IgD-negative memory B cell (primary cell): ENCODE results near the gene KLC3. TPM values are rescaled to one million over a fixed set of nuclear protein-coding genes. Genes with fewer than 3 reads are reported as not detected.

Source experiments
- H3K27ac Mint-ChIP-seq, 3 donors: one replicate each; pipeline ENCODE4 v1.8.0; 2020 to 2022; ENCODE audit warnings: mild to moderate bottlenecking in 3 of 3, mixed read lengths in 3 of 3, moderate library complexity in 1 of 3
- H3K27me3 Mint-ChIP-seq: one replicate; pipeline ENCODE4 v1.8.0; 2021; ENCODE audit warnings: mixed read lengths
- H3K36me3 Mint-ChIP-seq: one replicate; pipeline ENCODE4 v1.8.0; 2020; ENCODE audit warnings: mild to moderate bottlenecking, mixed read lengths
- H3K4me1 Mint-ChIP-seq, 3 donors: one replicate each; pipeline ENCODE4 v1.8.0; 2020 to 2022; ENCODE audit warnings: mixed read lengths in 3 of 3, mild to moderate bottlenecking in 1 of 3
- H3K4me3 Mint-ChIP-seq, 4 donors: one replicate each; pipeline ENCODE4 v1.8.0; 2020 to 2022; ENCODE audit warnings: mild to moderate bottlenecking in 4 of 4, mixed read lengths in 4 of 4, moderate library complexity in 3 of 4
- H3K9me3 Mint-ChIP-seq, 3 donors: one replicate each; pipeline ENCODE4 v1.8.0; 2020 to 2021; ENCODE audit warnings: mixed read lengths in 3 of 3, mild to moderate bottlenecking in 1 of 3
- polyA plus RNA-seq: library from polyadenylated mRNA; unstranded; fragments of 300-500 nt; fragmentation: Illumina TruSeq; gene quantifications from one replicate; pipeline ENCODE4 v1.2.3, GENCODE V29; 2021

Gene KLC3
- polyA plus RNA-seq, 1 donor from 2014 or later: not detected

- no peak overlapping the region for H3K27ac Mint-ChIP-seq
- H3K4me3 Mint-ChIP-seq: peak overlapping the region in 1 of 4 donors; percentile 43
- H3K4me1 Mint-ChIP-seq: peaks cover 0 to 2% (median 1%) of the 10 kb centered on the region in 3 donors
- H3K9me3 Mint-ChIP-seq: no peaks in the 10 kb centered on the region
- H3K36me3 Mint-ChIP-seq: peaks cover 1% of the 10 kb centered on the region
- peaks cover 4% of the 10 kb centered on the region for H3K27me3 Mint-ChIP-seq
Measured at GRCh38 chr19:45350477-45351058, 10.0 kb downstream of the KLC3 start.

GRCh38 chr19:45351401-45351952 is 10.9 kb downstream of the KLC3 start:
- Mint-ChIP-seq H3K27ac (no peak overlapping the region), H3K36me3 (peaks cover 2% of the 10 kb centered on the region), H3K4me3 (no peak overlapping the region), H3K4me1 (peaks cover 0 to 2% (median 1%) of the 10 kb centered on the region in 3 donors), H3K9me3 (no peaks in the 10 kb centered on the region), H3K27me3 (peaks cover 2% of the 10 kb centered on the region)

GRCh38 chr19:45352062-45352461 is 11.5 kb downstream of the KLC3 start:
- Mint-ChIP-seq H3K36me3 (peaks cover 2% of the 10 kb centered on the region), H3K4me1 (peaks cover 0 to 2% (median 1%) of the 10 kb centered on the region in 3 donors), H3K4me3 (no peak overlapping the region), H3K27ac (no peak overlapping the region), H3K9me3 (no peaks in the 10 kb centered on the region), H3K27me3 (no peaks in the 10 kb centered on the region)

DNA sequence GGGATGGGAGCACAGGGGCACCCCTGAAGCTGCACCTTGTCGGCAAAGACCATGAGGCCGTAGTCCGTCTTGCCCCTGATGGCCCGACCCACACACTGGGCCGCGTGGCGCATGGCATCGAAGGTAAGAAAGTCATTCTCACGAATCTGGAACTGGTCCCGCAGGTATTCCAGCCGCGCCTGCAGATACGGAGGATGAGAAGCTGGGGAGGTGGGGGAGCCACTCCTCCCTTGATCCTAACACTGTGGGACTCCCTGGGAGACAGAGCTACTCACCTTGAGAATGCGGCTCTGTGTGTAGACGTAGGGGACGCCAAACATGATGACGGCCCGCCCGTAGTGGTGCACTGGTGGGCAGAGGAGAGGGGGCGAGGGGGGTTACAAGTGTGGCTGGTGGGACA is 11.9 kb downstream of the KLC3 start:
- Mint-ChIP-seq H3K27ac (no peak overlapping the region), H3K27me3 (no peaks in the 10 kb centered on the region), H3K4me3 (no peak overlapping the region), H3K9me3 (no peaks in the 10 kb centered on the region), H3K36me3 (peaks cover 2% of the 10 kb centered on the region), H3K4me1 (peaks cover 0 to 2% (median 1%) of the 10 kb centered on the region in 3 donors)

DNA sequence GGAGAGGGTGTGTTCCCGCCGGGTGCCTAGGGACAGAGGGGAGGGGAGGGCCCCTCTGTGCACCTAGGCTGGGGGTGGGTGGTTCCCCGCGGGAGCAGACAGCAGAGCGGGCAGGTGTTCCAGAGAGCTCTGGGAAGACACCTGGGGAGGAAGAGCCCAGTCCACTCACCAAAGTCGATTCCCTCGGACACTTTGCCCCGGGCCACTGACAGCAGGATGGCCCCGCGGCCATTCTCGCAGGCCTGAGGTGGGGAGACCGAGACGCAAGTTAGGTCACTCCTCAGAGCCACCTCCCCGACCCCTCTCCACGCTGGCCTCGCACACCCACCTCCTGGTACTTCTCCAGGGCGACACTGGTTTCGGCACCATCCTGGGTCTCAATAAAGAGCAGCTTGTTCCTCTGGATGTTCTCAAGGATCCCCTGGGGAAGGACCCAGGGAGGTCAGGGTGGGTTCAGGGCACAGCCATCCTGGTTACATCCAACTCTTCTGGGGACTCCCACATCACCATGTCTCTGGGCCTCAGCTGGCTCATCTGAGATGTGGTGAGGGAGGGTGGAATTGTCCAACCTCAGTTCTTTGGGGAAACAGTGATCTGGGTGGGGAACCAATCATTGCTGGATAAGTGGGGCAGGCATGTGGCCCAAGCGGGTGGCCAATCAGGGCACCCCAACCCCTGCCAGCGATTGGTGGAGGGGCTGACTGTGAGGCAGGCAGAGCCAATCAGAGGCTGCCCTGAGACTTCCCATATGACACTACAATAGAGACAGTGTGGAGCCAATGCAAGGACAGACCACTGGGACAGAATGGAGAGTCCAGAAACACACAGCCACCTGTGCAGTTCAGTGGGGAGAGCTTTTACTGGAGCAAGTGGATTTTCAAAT is 12.6 kb downstream of the KLC3 start:
- Mint-ChIP-seq H3K36me3 (peaks cover 2% of the 10 kb centered on the region), H3K9me3 (no peaks in the 10 kb centered on the region), H3K27ac (no peak overlapping the region), H3K4me1 (peaks cover 0 to 2% (median 1%) of the 10 kb centered on the region in 3 donors), H3K27me3 (no peaks in the 10 kb centered on the region), H3K4me3 (no peak overlapping the region)

GRCh38 chr19:45354241-45354842 is 13.8 kb downstream of the KLC3 start:
- H3K36me3 Mint-ChIP-seq: peaks cover 7% of the 10 kb centered on the region
- H3K27me3 Mint-ChIP-seq: no peaks in the 10 kb centered on the region
- H3K4me3 Mint-ChIP-seq: no peak overlapping the region
- no peak overlapping the region for H3K27ac Mint-ChIP-seq
- H3K4me1 Mint-ChIP-seq: peaks cover 0 to 2% (median 0%) of the 10 kb centered on the region in 3 donors
- no peaks in the 10 kb centered on the region for H3K9me3 Mint-ChIP-seq

DNA sequence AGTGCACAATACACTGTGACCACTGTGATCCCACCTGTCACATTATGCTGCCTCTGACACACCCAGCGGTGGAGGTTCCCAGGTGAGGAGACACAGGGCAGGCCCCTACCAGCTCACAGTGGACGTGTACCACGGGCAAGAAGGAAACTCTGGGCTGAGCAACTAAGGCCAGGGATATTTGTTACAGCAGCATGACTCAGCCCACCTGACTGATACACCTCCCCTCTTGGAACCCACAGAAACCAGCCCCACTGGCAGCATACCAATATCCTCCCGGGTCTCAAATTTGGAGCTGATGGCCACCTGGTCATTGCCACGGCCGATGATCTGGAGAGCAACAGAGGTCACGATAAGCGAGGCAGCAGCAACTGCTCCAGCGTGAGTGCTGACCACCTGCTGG is 14.9 kb downstream of the KLC3 start:
- H3K4me3 Mint-ChIP-seq: no peak overlapping the region
- peaks cover 8% of the 10 kb centered on the region for H3K36me3 Mint-ChIP-seq
- no peak overlapping the region for H3K27ac Mint-ChIP-seq
- H3K27me3 Mint-ChIP-seq: no peaks in the 10 kb centered on the region
- no peaks in the 10 kb centered on the region for H3K9me3 Mint-ChIP-seq
- H3K4me1 Mint-ChIP-seq: peaks cover 0 to 2% (median 0%) of the 10 kb centered on the region in 3 donors

GRCh38 chr19:45355910-45356309 is 15.4 kb downstream of the KLC3 start:
- Mint-ChIP-seq H3K27me3 (no peaks in the 10 kb centered on the region), H3K36me3 (peaks cover 8% of the 10 kb centered on the region), H3K4me3 (no peak overlapping the region), H3K4me1 (peaks cover 0 to 2% (median 0%) of the 10 kb centered on the region in 3 donors), H3K9me3 (no peaks in the 10 kb centered on the region), H3K27ac (no peak overlapping the region)

DNA sequence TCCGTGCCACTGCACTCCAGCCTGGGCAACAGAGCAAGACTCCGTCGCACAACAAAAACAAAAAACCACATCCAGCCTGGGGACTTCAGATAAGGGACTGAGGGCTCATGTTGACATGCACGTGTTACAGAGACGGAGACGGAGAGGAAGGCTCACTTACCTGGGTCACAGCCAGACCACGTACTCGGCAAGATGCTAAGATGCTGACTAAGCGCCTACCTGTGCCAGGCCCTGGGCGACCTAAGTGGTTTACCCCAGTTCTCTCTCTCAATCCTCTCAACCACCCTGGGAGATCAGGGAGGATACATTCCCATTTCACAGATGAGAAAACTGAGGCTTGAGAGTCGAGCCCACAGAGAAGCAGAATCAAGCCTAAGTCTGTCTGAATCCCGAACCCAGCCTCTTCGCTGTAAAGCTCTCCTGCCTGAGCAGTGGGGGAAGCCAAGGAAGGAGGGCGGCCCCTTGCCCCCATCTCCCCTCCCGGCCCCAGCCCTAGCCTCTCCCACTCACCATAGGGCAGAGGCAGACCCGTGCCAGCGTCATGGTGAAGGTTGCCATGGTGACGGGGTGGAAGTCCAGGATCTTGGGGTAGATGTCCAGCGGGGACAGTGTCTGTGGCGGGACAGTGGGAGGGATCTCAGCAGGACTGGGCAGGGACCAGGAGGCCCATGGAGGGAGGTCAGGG is 16.4 kb downstream of the KLC3 start:
- H3K27ac Mint-ChIP-seq: no peak overlapping the region
- H3K4me3 Mint-ChIP-seq: peak overlapping the region in 1 of 4 donors; percentile 83
- H3K4me1 Mint-ChIP-seq: peaks cover 0 to 2% (median 0%) of the 10 kb centered on the region in 3 donors
- H3K27me3 Mint-ChIP-seq: no peaks in the 10 kb centered on the region
- H3K36me3 Mint-ChIP-seq: peaks cover 13% of the 10 kb centered on the region
- no peaks in the 10 kb centered on the region for H3K9me3 Mint-ChIP-seq

GRCh38 chr19:45357445-45357783 is 16.9 kb downstream of the KLC3 start:
- Mint-ChIP-seq H3K27ac (no peak overlapping the region), H3K27me3 (no peaks in the 10 kb centered on the region), H3K9me3 (no peaks in the 10 kb centered on the region), H3K4me1 (peaks cover 0 to 2% (median 0%) of the 10 kb centered on the region in 3 donors), H3K36me3 (peaks cover 13% of the 10 kb centered on the region), H3K4me3 (no peak overlapping the region)

- no peak overlapping the region for H3K27ac Mint-ChIP-seq
- H3K4me1 Mint-ChIP-seq: peaks cover 0 to 2% (median 0%) of the 10 kb centered on the region in 3 donors
- no peak overlapping the region for H3K4me3 Mint-ChIP-seq
- H3K36me3 Mint-ChIP-seq: peaks cover 13% of the 10 kb centered on the region
- H3K9me3 Mint-ChIP-seq: no peaks in the 10 kb centered on the region
- no peaks in the 10 kb centered on the region for H3K27me3 Mint-ChIP-seq
Measured at GRCh38 chr19:45358213-45358792, 17.8 kb downstream of the KLC3 start.

DNA sequence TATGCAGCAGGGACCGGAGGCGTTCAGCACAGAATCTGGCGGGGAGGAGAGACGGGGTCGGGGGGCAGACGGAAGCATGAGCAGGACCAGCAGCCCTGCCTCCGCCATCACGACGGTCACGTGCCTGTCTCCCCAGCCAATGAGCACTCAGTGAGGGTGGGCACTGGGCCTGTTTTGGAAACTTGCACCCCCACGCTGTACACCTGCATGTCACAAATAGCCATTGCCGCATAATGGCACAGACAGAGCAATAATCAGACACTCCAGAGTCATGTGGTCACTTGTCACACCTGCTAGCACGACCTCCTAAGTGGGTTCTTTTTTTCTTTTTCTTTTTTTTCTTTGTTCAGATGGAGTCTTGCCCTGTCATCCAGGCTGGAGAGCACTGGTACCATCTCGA is 21.1 kb downstream of the KLC3 start:
- peaks cover 14% of the 10 kb centered on the region for H3K36me3 Mint-ChIP-seq
- H3K27ac Mint-ChIP-seq: no peak overlapping the region
- no peaks in the 10 kb centered on the region for H3K9me3 Mint-ChIP-seq
- no peaks in the 10 kb centered on the region for H3K27me3 Mint-ChIP-seq
- H3K4me1 Mint-ChIP-seq: no peaks in the 10 kb centered on the region
- H3K4me3 Mint-ChIP-seq: no peak overlapping the region

DNA sequence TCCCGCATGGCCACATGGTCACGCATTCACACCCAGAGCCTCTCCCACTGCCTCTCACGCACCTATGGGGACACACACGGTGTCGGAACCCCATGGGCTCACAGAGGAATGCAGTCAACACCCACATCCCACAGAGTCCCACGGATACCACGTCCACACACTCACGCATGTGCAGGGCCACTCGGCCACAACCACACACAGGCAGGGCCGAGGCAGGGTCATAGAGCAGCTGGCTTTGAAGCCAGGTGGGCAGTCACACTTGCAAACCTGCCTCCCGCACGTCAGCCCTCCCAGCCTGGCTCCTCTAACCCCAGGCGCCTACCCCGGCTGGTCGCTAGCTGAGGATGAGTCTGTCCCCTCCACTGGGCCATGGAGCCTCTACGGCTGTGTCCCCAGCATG is 21.7 kb downstream of the KLC3 start:
- H3K4me3 Mint-ChIP-seq: no peak overlapping the region
- H3K27ac Mint-ChIP-seq: no peak overlapping the region
- peaks cover 14% of the 10 kb centered on the region for H3K36me3 Mint-ChIP-seq
- no peaks in the 10 kb centered on the region for H3K9me3 Mint-ChIP-seq
- no peaks in the 10 kb centered on the region for H3K27me3 Mint-ChIP-seq
- no peaks in the 10 kb centered on the region for H3K4me1 Mint-ChIP-seq

DNA sequence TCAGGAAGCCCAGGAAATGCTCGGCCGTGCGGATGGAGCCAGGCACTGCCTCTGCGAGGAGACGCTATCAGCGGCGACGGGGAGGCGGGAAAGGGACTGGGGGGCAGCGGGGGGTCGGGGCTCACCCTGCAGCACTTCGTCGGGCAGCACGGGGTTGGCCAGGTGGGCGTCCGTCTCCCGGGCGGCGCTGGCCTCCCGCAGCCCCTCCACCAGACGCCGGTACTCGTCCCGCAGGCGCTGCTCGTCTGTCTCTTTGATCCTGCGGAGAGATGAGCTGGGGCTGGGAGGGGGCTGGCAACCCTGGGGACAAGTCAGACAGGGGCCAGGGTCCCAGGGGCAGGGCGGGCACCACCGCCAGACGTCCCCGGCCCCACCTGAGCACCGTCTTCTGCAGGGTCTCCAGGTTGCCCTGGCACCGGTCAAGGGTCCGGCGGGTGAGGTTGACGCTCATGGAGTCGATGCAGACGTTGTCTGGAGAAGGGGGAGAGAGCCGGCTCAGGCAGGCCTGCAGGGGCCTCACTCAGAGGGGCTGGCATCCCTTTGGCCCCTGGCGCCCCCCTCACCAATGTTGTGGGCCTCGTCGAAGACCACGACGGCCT is 23.4 kb downstream of the KLC3 start:
- Mint-ChIP-seq H3K36me3 (peaks cover 8% of the 10 kb centered on the region), H3K4me3 (no peak overlapping the region), H3K4me1 (peaks cover 0 to 1% (median under 1%) of the 10 kb centered on the region in 3 donors), H3K9me3 (no peaks in the 10 kb centered on the region), H3K27ac (no peak overlapping the region), H3K27me3 (no peaks in the 10 kb centered on the region)
